Measurements from ENCODE around the gene SEC61A2.

Gene SEC61A2

DNA sequence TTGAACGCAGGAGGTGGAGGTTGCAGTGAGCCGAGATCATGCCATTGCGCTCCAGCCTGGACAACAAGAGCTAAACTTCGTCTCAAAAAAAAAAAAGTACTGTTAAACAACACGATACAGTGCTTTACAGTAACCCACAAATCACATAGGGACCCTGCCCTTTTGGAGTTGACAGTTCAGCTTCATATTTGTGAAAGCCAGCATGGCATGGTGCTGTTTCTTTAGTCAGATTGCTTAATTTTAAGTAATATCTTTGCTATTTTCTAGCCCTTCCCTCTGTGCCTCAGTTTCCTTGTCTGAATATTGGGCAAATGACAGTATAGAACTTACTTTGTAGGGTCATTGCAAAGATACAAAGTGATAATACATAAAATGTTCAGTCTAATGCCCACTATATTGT is 71.4 kb downstream of the SEC61A2 start:
- no peak for DNase-seq

GRCh38 chr10:12201543-12201942 is 72.1 kb downstream of the SEC61A2 start:
- DNase-seq = peak; percentile 63

GRCh38 chr10:12202226-12202625 is 72.7 kb downstream of the SEC61A2 start:
- DNase-seq = no peak

DNA sequence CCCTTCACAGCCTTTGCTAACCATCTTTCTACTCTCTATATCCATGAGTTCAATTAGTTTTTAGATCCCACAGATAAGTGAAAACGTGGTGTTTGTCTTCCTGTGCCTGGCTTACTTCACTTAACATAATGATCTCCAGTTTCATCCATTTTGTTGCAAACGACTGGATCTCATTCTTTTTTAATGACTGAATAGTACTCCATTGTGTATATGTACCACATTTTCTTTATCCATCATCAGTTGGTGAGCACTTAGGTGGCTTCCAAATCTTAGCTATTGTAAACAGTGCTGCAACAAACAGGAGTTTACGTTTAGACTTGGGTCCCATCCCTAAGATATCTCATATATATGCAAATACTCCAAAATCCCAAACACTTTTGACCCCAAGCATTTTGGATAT is 75.6 kb downstream of the SEC61A2 start:
- DNase-seq = no peak

DNA sequence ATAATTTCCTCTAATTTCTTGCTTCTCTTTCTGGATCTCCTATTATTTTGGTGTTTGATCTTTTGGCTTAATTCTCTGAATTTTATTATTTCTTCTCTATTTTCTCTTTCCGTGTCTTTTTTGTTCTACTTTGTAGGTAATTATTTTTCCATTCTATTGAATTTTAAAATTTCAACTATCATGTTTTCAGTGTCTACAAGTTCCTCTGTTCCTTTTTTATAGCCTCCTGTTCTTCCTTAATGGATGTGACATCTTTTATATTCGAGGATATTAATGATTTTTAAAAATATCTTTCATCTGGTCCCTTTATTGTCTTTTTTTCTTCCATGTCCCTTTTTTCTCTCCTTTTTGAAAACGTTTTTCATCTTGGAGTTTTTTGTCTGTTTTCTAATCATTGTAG is 77.6 kb downstream of the SEC61A2 start:
- DNase-seq = no peak

DNA sequence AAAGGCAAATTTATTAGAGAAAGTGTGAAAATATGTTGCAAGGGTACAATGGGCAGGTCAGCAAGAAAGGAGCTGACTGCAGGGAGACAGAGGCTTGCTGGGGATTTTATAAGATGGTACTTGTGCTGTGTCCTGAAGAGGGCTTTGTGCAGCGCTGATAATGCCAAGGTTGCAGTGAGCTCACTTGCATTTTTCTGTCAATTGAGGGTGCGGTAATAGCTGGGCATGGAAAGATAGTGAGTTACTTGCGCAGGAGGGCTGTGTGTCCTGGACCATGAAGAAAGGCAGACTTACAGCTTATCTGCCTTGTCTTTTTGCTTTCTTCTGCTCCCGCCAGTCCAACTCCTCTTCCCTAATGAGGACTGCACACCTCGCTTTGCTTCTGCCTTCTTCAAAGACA is 79.0 kb downstream of the SEC61A2 start:
- no peak for DNase-seq

GRCh38 chr10:12212454-12212853 is 83.0 kb downstream of the SEC61A2 start:
- no peak for DNase-seq

DNA sequence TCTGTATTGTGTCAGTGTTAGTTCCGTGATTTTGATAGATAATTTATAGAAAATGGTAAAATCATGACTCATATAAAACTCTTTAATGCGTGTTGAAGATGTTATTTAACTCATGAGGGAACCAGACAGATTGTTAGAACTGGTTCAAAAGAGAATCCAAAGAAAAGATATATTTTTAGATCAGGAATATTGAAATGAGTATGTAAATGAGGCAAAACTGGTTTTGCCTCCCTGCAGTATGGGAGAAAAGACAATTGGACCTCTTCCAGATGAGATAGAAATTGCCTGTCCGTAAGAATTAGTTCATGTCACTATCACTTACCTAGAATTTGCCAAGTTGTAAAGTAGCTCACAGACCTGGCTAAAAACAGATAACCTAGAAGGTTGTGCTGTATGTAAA is 84.1 kb downstream of the SEC61A2 start:
- no peak for DNase-seq

- no peak for DNase-seq
Measured at GRCh38 chr10:12214093-12214492, 84.6 kb downstream of the SEC61A2 start.

DNA sequence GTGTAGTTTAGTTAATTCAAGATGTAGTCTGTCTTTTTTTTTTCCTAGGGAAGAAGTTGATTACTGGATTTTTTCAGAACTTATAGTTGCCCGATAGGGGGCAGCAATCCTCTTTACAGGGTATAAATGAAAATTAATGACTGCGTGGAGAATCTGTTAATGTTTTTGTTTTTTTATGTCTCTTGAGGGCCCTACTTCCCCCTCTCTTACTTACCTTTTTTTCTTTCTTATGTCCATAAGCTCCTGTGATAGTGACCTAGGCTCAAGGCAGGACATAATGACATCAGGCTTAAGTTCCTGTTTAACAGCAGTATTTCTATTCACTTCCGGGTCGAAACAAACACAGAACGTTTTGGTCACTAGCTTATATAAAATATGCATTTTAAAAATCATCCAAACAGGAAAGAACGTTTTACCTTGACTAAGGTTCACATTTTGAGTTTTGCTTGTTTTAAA is 85.3 kb downstream of the SEC61A2 start:
- peak; percentile 26 for DNase-seq
